Subcutaneous preadipocyte (primary cell): ENCODE measurements around the gene SSC4D. TPM values are rescaled to one million over a fixed set of nuclear protein-coding genes. Genes with fewer than 3 reads are reported as not detected.

ENCODE experiments used
- total RNA-seq: library from RNA; depleted of rRNA; stranded (reverse); fragments of >200 nt; gene quantifications from 2 replicates; pipeline ENCODE4 v1.2.3, GENCODE V29; 2012

SSC4D gene
- total RNA-seq, result 0.39 and 1.1 TPM in 2 replicates

DNA sequence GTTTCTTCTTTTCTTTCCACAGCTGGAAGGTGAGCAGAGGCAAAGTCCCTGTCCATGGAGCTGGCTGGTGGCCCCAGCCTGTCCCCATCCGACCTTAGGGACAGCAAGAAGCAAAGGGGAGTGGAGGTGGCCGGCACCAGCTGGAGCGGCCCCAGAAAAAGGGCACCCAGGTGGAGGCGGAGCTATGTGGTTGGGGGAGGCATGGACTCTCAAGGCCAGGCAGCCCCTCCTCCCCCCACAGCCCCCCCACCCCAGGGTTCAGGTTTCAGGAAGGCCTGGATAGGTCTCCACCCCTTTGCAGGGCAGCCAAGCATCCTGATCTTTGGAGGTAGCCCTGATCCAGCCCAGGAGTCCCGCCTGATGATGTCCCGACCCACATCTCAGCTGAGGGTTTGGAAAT lies at the start of gene SSC4D:
Gene SSC4D, minus strand, starts transcription at position 161 of the 400 bp plus-strand sequence. CDS start 5,258 bp downstream, outside the sequence.

GRCh38 chr7:76424413-76425111 lies 15.1 kb upstream of the SSC4D start, which contains the start of gene ZP3:
ZP3 (plus strand) TSS chr7:76424950; CDS start chr7:76424965, 15 bp downstream.

DNA sequence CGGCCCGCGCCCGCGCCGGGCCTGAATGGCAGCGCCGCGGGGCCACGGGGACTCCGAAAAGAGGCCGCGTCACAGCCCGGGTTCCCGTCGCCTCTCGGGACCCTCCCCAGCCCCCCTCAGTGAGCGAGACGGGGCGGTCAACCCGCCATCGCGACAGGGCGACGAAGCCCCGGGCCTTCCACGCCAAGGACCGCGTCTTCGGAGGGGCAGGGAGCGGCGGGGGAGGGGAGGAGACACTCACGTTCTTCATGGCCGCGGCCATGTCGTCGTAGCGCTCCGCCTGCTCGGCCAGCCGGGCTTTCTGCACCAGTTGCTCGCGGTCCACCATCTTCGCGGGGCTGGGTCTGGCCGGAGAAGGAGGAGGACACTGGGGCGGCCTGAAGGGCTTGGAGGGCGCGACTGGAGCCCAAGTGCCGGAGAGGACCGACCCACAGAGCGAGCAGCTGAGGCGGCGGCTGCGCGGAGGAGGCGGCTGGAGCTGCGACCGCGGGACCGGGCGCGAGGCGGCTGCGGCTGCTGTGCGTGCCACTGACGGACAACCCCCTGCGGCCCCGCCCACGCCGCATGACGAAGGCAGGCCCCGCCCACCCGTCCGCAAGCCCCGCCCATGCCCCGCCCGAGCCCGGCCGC lies 50.9 kb downstream of the SSC4D start, which contains the start of gene YWHAG:
Gene YWHAG, minus strand, starts transcription at position 511 of the 630 bp plus-strand sequence. Its CDS starts 183 bp downstream, at position 328.

Other genes with a start within 250 kb of the SSC4D start
- gene SRRM3, start 207.8 kb downstream of the SSC4D start, total RNA-seq, result 0.98 and 1.1 TPM in 2 replicates
- 51.2 and 75.3 TPM in 2 replicates for gene HSPB1, start 107.0 kb downstream of the SSC4D start, total RNA-seq
- 78.6 and 108 TPM in 2 replicates for gene YWHAG, start 50.7 kb downstream of the SSC4D start, total RNA-seq
- 1.4 and 1.8 TPM in 2 replicates for gene ZP3, start 15.3 kb upstream of the SSC4D start, total RNA-seq
- 9.6 and 11.1 TPM in 2 replicates for gene DTX2, start 52.0 kb upstream of the SSC4D start, total RNA-seq
- 0.39 TPM in 1 of 2 replicates, not detected in the other for gene UPK3B, start 100.9 kb upstream of the SSC4D start, total RNA-seq
- gene SPDYE16, start 133.6 kb upstream of the SSC4D start, total RNA-seq, result under 0.01 TPM in 1 of 2 replicates, not detected in the other
- 6.1 and 7.0 TPM in 2 replicates for gene POMZP3, start 217.6 kb upstream of the SSC4D start, total RNA-seq